Measurements from ENCODE around the gene PTPA. TPM values are rescaled to one million over a fixed set of nuclear protein-coding genes. Genes with fewer than 3 reads are reported as not detected.

PTPA gene
- total and polyA plus RNA-seq, 9 of the 15 experiments (the other 6 are each of a cell fraction or from before 2014, with no cell fraction given), result 1.7 to 121 (median 72.6) TPM

GRCh38 chr9:129110740-129111527, at the start of gene PTPA, which contains the start of gene CRAT (continued):
- TF ChIP-seq HMGXB4 (CRISPR knock-in tag; IDR thresholded peaks at IDR 0.05), result no peak
- peak; percentile 80 for TF ChIP-seq MEIS2 (IDR thresholded peaks at IDR 0.05; ENCODE audit: partially characterized antibody)
- no peak for TF ChIP-seq ZNF24 (IDR thresholded peaks at IDR 0.05)
- no peak for TF ChIP-seq IRF1 (CRISPR knock-in tag; IDR thresholded peaks at IDR 0.05; ENCODE audit: borderline replicate concordance)
- TF ChIP-seq UBTF (IDR thresholded peaks at IDR 0.05; ENCODE audit: borderline replicate concordance in 1 of 2, low read depth in 2 of 2, low read length in 2 of 2), result peak in 1 of 2 experiments; percentile 40; a peak in 1 of 4 replicates
- TF ChIP-seq TRIM24 (IDR thresholded peaks at IDR 0.05), result peak in 1 of 2 experiments; percentile 40; a peak in 1 of 4 replicates
- TF ChIP-seq HMBOX1 (IDR thresholded peaks at IDR 0.05), result no peak
- TF ChIP-seq KAT2B (IDR thresholded peaks at IDR 0.05; ENCODE audit: low read depth, low read length), result no peak
- TF ChIP-seq ZNF583 (CRISPR knock-in tag; IDR thresholded peaks at IDR 0.05), result 0 out of 2 replicates have a peak, but pooled peaks have one; percentile 60
- peak; percentile 88 for TF ChIP-seq HCFC1 (IDR thresholded peaks at IDR 0.05; ENCODE audit: low read depth, low read length)
- peak; percentile 91 for TF ChIP-seq POLR2AphosphoS2 (IDR thresholded peaks at IDR 0.05; ENCODE audit: low read length)
- peak; percentile 98 for TF ChIP-seq POLR2A (conservative IDR thresholded peaks at IDR 0.05)
- TF ChIP-seq MCM5 (IDR thresholded peaks at IDR 0.05; ENCODE audit: low read depth), result no peak
- TF ChIP-seq CSDE1 (IDR thresholded peaks at IDR 0.05), result peak; percentile 82 to 83; a peak in 2 of 4 replicates
- peak in 1 of 2 experiments; percentile 44; a peak in 1 of 4 replicates for TF ChIP-seq MLLT1 (IDR thresholded peaks at IDR 0.05)
- peak; percentile 59; the same call in 1 of the 2 replicates for TF ChIP-seq NR2C1 (IDR thresholded peaks at IDR 0.05)
- TF ChIP-seq NR2C1 (tag; IDR thresholded peaks at IDR 0.05), result peak; percentile 49; the same call in 1 of the 2 replicates
- TF ChIP-seq SMARCE1 (IDR thresholded peaks at IDR 0.05), result peak; percentile 58; the same call in 1 of the 2 replicates
- TF ChIP-seq NBN (IDR thresholded peaks at IDR 0.05; ENCODE audit: low read depth), result peak; percentile 94
- TF ChIP-seq ZNF76 (CRISPR knock-in tag; IDR thresholded peaks at IDR 0.05; ENCODE audit: borderline replicate concordance), result 0 out of 2 replicates have a peak, but pooled peaks have one; percentile 61
- peak; percentile 69; the same call in 1 of the 2 replicates for TF ChIP-seq GATAD2B (IDR thresholded peaks at IDR 0.05; ENCODE audit: borderline replicate concordance)
- peak; percentile 95 for TF ChIP-seq KDM5B (IDR thresholded peaks at IDR 0.05; ENCODE audit: insufficient replicate concordance, low read depth, low read length)
